H9 (cell line): ENCODE data around the gene ZBTB12. TPM values are rescaled to one million over a fixed set of nuclear protein-coding genes. Genes with fewer than 3 reads are reported as not detected.

Source experiments
- DNase-seq: peaks from one replicate; pipeline ENCODE4 v3.0.0-alpha.2; 2017
- H2AFZ ChIP-seq: one replicate; pipeline ENCODE4 v1.6.1; 2013; ENCODE audit warnings: mild to moderate bottlenecking, low read length, control low read depth, moderate library complexity
- H2AK5ac ChIP-seq: 2 replicates; pipeline ENCODE4 v1.6.1; 2013; ENCODE audit warnings: low read length, control low read depth, mixed read lengths; ENCODE audit not compliant: insufficient read length
- H2BK120ac ChIP-seq: one replicate; pipeline ENCODE4 v1.6.1; 2013; ENCODE audit warnings: low read depth, mild to moderate bottlenecking, low read length, control low read depth, inconsistent platforms; ENCODE audit not compliant: poor library complexity, severe bottlenecking
- H2BK12ac ChIP-seq: 2 replicates; pipeline ENCODE4 v1.6.1; 2013; ENCODE audit warnings: low read length, control low read depth, mixed read lengths, low read depth; ENCODE audit not compliant: insufficient read length
- H2BK15ac ChIP-seq: 2 replicates; pipeline ENCODE4 v1.6.1; 2013; ENCODE audit warnings: low read depth, low read length, control low read depth
- H2BK20ac ChIP-seq: one replicate; pipeline ENCODE4 v1.6.1; 2013; ENCODE audit warnings: low read depth, mild to moderate bottlenecking, low read length, control low read depth, inconsistent platforms; ENCODE audit not compliant: poor library complexity, severe bottlenecking
- H2BK5ac ChIP-seq: 2 replicates; pipeline ENCODE4 v1.6.1; 2013; ENCODE audit warnings: low read length, control low read depth, mixed read lengths; ENCODE audit not compliant: insufficient read length
- H3K14ac ChIP-seq: 2 replicates; pipeline ENCODE4 v1.6.1; 2013; ENCODE audit warnings: low read length, control low read depth; ENCODE audit not compliant: insufficient read depth
- H3K18ac ChIP-seq: 2 replicates; pipeline ENCODE4 v1.6.1; 2013; ENCODE audit warnings: low read depth, mild to moderate bottlenecking, mixed read lengths, low read length, control low read depth; ENCODE audit not compliant: insufficient read length
- H3K23ac ChIP-seq: 2 replicates; pipeline ENCODE4 v1.6.1; 2013; ENCODE audit warnings: low read length, control low read depth, mixed read lengths, low read depth; ENCODE audit not compliant: insufficient read length
- H3K23me2 ChIP-seq: 2 replicates; pipeline ENCODE4 v1.6.1; 2013; ENCODE audit warnings: low read depth, mild to moderate bottlenecking, mixed read lengths, low read length, control low read depth; ENCODE audit not compliant: insufficient read length, poor library complexity, severe bottlenecking
- H3K27ac ChIP-seq: 2 replicates; pipeline ENCODE4 v1.5.1; 2013; ENCODE audit warnings: low read length, control low read depth, mixed read lengths, low read depth; ENCODE audit not compliant: insufficient read length
- H3K27me3 ChIP-seq: 2 replicates; pipeline ENCODE4 v1.6.1; 2013; ENCODE audit warnings: low read length, control low read depth, inconsistent platforms; ENCODE audit not compliant: insufficient read depth
- H3K4ac ChIP-seq: 2 replicates; pipeline ENCODE4 v1.6.1; 2013; ENCODE audit warnings: low read depth, mild to moderate bottlenecking, control low read depth, inconsistent platforms, low read length, moderate library complexity
- H3K4me1 ChIP-seq: 2 replicates; pipeline ENCODE4 v1.6.1; 2013; ENCODE audit warnings: low read length, control low read depth, inconsistent platforms; ENCODE audit not compliant: insufficient read depth
- H3K4me2 ChIP-seq: 2 replicates; pipeline ENCODE4 v1.6.1; 2013; ENCODE audit warnings: low read length, control low read depth, mixed read lengths; ENCODE audit not compliant: insufficient read length, insufficient read depth
- H3K56ac ChIP-seq: 2 replicates; pipeline ENCODE4 v1.6.1; 2013; ENCODE audit warnings: low read depth, mild to moderate bottlenecking, mixed read lengths, low read length, control low read depth; ENCODE audit not compliant: insufficient read length
- H3K79me1 ChIP-seq: 2 replicates; pipeline ENCODE4 v1.6.1; 2013; ENCODE audit warnings: low read depth, mild to moderate bottlenecking, moderate library complexity, low read length, control low read depth, inconsistent platforms; ENCODE audit not compliant: insufficient read depth, poor library complexity, severe bottlenecking
- H3K79me2 ChIP-seq: 2 replicates; pipeline ENCODE4 v1.6.1; 2013; ENCODE audit warnings: low read length, control low read depth, inconsistent platforms; ENCODE audit not compliant: insufficient read depth
- H3K9ac ChIP-seq: 2 replicates; pipeline ENCODE4 v1.6.1; 2013; ENCODE audit warnings: low read length, control low read depth, mixed read lengths; ENCODE audit not compliant: insufficient read length; ENCODE audit errors: extremely low read depth
- H3K9me3 ChIP-seq: one replicate; pipeline ENCODE4 v1.6.1; 2013; ENCODE audit warnings: low read depth, low read length, inconsistent platforms; ENCODE audit not compliant: control insufficient read depth
- H3T11ph ChIP-seq: one replicate; pipeline ENCODE4 v1.6.1; 2013; ENCODE audit warnings: mild to moderate bottlenecking, low read length, control low read depth, inconsistent platforms
- H4K20me1 ChIP-seq: one replicate; pipeline ENCODE4 v1.6.1; 2013; ENCODE audit not compliant: control insufficient read depth, insufficient read length, insufficient read depth
- H4K5ac ChIP-seq: 2 replicates; pipeline ENCODE4 v1.6.1; 2013; ENCODE audit warnings: low read depth, mild to moderate bottlenecking, mixed read lengths, low read length, control low read depth; ENCODE audit not compliant: insufficient read length
- H4K8ac ChIP-seq: replicated peaks from 2 replicates; pipeline ENCODE4 v1.6.1; 2013; ENCODE audit warnings: low read length, control low read depth, mixed read lengths, low read depth; ENCODE audit not compliant: insufficient read length
- H4K91ac ChIP-seq: 2 replicates; pipeline ENCODE4 v1.6.1; 2013; ENCODE audit warnings: low read depth, mild to moderate bottlenecking, moderate library complexity, mixed read lengths, low read length, control low read depth; ENCODE audit not compliant: insufficient read length
- H3K27ac Mint-ChIP-seq, 3 experiments: 2 replicates in 2 of 3; 3 replicates in 1 of 3; pipeline ENCODE4 v1.8.0; 2020 to 2021; ENCODE audit warnings: mixed read lengths in 3 of 3, mild to moderate bottlenecking in 1 of 3, moderate library complexity in 1 of 3
- H3K27me3 Mint-ChIP-seq: 2 replicates; pipeline ENCODE4 v1.8.0; 2021; ENCODE audit warnings: low read depth, mild to moderate bottlenecking, moderate library complexity, mixed read lengths
- H3K36me3 Mint-ChIP-seq, 3 experiments: 2 replicates in 2 of 3; 3 replicates in 1 of 3; pipeline ENCODE4 v1.8.0; 2020 to 2021; ENCODE audit warnings: low read depth in 3 of 3, mixed read lengths in 3 of 3; ENCODE audit not compliant: insufficient read depth in 1 of 3
- H3K4me1 Mint-ChIP-seq, 2 experiments: 2 replicates each; pipeline ENCODE4 v1.8.0; 2020; ENCODE audit warnings: mixed read lengths in 2 of 2
- H3K4me3 Mint-ChIP-seq, 2 experiments: 2 replicates in 1 of 2; 3 replicates in 1 of 2; pipeline ENCODE4 v1.8.0; 2020 to 2021; ENCODE audit warnings: mild to moderate bottlenecking in 2 of 2, mixed read lengths in 2 of 2, moderate library complexity in 1 of 2
- H3K9me3 Mint-ChIP-seq, 2 experiments: 2 replicates in 1 of 2; 3 replicates in 1 of 2; pipeline ENCODE4 v1.8.0; 2020; ENCODE audit warnings: mild to moderate bottlenecking in 2 of 2, mixed read lengths in 2 of 2, moderate library complexity in 1 of 2
- WGBS: extraction: QIAGEN DNeasy Blood & Tissue Kit; methylation state at CpG from one replicate; pipeline ENCODE4 v1.1.7; 2013; ENCODE audit warnings: missing lambda C conversion rate, low lambda C conversion rate, mixed read lengths; ENCODE audit not compliant: insufficient read length; ENCODE audit errors: extremely low coverage; 5-methylcytosine and 5-hydroxymethylcytosine counted together
- long read RNA-seq: library from polyadenylated mRNA; unstranded; transcript quantifications from one replicate; pipeline ENCODE4 v2.0.0, GENCODE V29; 2020
- total RNA-seq: library from RNA; stranded (reverse); gene quantifications from 2 replicates; pipeline ENCODE4 v1.2.1, GENCODE V29; 2021
- TF ChIP-seq, protein P1 (sequence below): fragments of 200-600 bp; sonication (generic); conservative IDR thresholded peaks from 3 replicates; pipeline ENCODE4 v1.8.0; 2021; ENCODE audit warnings: antibody characterized with exemption, mild to moderate bottlenecking

Gene ZBTB12, protein sequence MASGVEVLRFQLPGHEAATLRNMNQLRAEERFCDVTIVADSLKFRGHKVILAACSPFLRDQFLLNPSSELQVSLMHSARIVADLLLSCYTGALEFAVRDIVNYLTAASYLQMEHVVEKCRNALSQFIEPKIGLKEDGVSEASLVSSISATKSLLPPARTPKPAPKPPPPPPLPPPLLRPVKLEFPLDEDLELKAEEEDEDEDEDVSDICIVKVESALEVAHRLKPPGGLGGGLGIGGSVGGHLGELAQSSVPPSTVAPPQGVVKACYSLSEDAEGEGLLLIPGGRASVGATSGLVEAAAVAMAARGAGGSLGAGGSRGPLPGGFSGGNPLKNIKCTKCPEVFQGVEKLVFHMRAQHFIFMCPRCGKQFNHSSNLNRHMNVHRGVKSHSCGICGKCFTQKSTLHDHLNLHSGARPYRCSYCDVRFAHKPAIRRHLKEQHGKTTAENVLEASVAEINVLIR
- 31.0 and 32.7 TPM in 2 replicates for total RNA-seq
- long read RNA-seq, result 0 reads

DNA sequence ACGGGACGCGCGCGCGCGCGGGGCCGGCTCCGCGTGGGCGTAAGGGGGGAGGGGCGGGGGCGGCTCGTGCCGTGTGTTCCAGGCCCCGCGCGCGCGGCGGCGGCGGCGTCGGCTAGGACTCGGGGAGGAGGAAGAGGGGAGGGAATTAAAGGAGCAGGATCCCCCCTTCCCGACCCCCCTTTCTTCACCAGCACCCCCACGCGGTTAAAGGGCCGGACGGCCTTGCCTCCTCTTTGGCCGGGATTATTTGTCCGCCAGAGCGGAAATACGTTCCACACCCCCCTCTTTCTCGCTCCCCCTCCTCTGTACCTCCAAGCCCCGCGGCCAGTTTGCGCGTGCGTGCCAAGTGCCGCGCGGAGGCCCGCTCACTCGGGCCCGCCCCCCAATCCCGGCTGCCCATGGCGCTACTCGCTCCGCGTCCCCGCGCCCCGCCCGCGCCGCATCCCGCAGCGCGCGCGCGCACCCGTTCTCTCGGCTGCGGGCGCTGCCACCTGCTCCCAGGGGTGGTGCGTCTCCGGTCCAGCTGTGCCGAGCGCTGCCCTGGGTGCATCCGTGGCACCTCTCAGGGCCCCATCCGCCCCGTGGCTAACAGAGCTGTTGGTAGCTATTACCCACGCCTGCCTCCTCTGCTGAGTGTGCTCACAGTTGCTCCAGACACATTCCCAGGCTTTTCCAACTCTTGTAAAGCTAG, at the start of gene ZBTB12:
ZBTB12 (minus strand) TSS at position 134 of the 691 bp plus-strand sequence. CDS start 781 bp downstream, outside the sequence.
- no peaks in the 10 kb centered on the region; a peak in 1 of 5 replicates for H3K9me3 Mint-ChIP-seq
- Histone ChIP-seq H4K20me1 (no peaks in the 10 kb centered on the region), H4K5ac (no peak within 1 kb of the TSS), H3K27ac (no peak within 1 kb of the TSS), H2AFZ (no peak within 1 kb of the TSS), H3K9ac (peak within 1 kb of the TSS; percentile 17), H4K91ac (no peak within 1 kb of the TSS), H2BK120ac (no peak within 1 kb of the TSS), H2BK12ac (no peak within 1 kb of the TSS), H3K79me1 (no peaks in the 10 kb centered on the region), H3K4me1 (no peaks in the 10 kb centered on the region; the same call in 1 of the 2 replicates), H3K79me2 (no peaks in the 10 kb centered on the region), H3K4me2 (peak within 1 kb of the TSS; percentile 72), H2BK15ac (no peak within 1 kb of the TSS), H3K14ac (peak within 1 kb of the TSS; percentile 49; the same call in 1 of the 2 replicates), H3K4ac (no peak within 1 kb of the TSS), H2BK5ac (no peak within 1 kb of the TSS), H4K8ac (no peak within 1 kb of the TSS), H3K23ac (no peak within 1 kb of the TSS), H2BK20ac (no peak within 1 kb of the TSS), H3K56ac (no peak within 1 kb of the TSS), H3K9me3 (no peaks in the 10 kb centered on the region), H2AK5ac (no peak within 1 kb of the TSS), H3K27me3 (no peaks in the 10 kb centered on the region), H3K18ac (peak within 1 kb of the TSS; percentile 41), H3K23me2 (peaks cover 7% of the 10 kb centered on the region), H3T11ph (no peak within 1 kb of the TSS)
- peak; percentile 94 for DNase-seq
- peaks cover 6 to 11% (median 11%) of the 10 kb centered on the region in 3 experiments for H3K36me3 Mint-ChIP-seq
- H3K27ac Mint-ChIP-seq, result peak within 1 kb of the TSS; percentile 35 to 80 (median 70); a peak in 6 of 7 replicates
- TF ChIP-seq, protein P1, sequence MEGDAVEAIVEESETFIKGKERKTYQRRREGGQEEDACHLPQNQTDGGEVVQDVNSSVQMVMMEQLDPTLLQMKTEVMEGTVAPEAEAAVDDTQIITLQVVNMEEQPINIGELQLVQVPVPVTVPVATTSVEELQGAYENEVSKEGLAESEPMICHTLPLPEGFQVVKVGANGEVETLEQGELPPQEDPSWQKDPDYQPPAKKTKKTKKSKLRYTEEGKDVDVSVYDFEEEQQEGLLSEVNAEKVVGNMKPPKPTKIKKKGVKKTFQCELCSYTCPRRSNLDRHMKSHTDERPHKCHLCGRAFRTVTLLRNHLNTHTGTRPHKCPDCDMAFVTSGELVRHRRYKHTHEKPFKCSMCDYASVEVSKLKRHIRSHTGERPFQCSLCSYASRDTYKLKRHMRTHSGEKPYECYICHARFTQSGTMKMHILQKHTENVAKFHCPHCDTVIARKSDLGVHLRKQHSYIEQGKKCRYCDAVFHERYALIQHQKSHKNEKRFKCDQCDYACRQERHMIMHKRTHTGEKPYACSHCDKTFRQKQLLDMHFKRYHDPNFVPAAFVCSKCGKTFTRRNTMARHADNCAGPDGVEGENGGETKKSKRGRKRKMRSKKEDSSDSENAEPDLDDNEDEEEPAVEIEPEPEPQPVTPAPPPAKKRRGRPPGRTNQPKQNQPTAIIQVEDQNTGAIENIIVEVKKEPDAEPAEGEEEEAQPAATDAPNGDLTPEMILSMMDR, result no peak
- H3K4me1 Mint-ChIP-seq, result peaks cover 27 to 43% of the 10 kb centered on the region in 2 experiments
- no peaks in the 10 kb centered on the region; the same call in 1 of the 2 replicates for H3K27me3 Mint-ChIP-seq
- WGBS, result no CpG with 5 or more reads among the region's 77 CpGs
- H3K4me3 Mint-ChIP-seq, result peak within 1 kb of the TSS; percentile 66 to 83
